ENCODE results near the gene PRR14. TPM values are rescaled to one million over a fixed set of nuclear protein-coding genes. Genes with fewer than 3 reads are reported as not detected.

Gene PRR14
- polyA plus RNA-seq, 1 of the 3 experiments (the other 2 are of a cell fraction), result 13.5 TPM

- ChIA-PET POLR2A (interaction anchor here (0.6 to 2.0 kb wide), 5 partner anchors 8 to 50 kb away, joined by 3 to 8 read pairs (median 3); partner anchors contain the start of genes FBRS and PHKG2), CTCF (interaction anchor here (0.8 to 2.8 kb wide), 5 partner anchors 38 to 268 kb away, joined by 3 to 18 read pairs (median 4); partner anchors contain the start of genes DCTPP1, FBRS and PRR14)
- no peaks in the 10 kb centered on the region for H3F3A ChIP-seq (replicated peaks; ENCODE audit: insufficient read depth)
- 1% methylated on average over 43 of the region's 76 CpGs for WGBS (ENCODE audit: low lambda C conversion rate)
- H3K4me2 ChIP-seq, result peak overlapping the region; percentile 75
- H3K9ac ChIP-seq, result peak overlapping the region; percentile 100
- H3K27ac ChIP-seq (ENCODE audit: low read depth in 2 of 2, low read length in 1 of 2), result peak overlapping the region; percentile 99 to 100
- H4K20me1 ChIP-seq (ENCODE audit: insufficient read depth), result peaks cover 12% of the 10 kb centered on the region
- DNase-seq, result peak; percentile 99
- no peaks in the 10 kb centered on the region for H3K9me3 ChIP-seq
- no peaks in the 10 kb centered on the region for H3K9me2 ChIP-seq
- peaks cover 42% of the 10 kb centered on the region for H3K79me2 ChIP-seq (ENCODE audit: insufficient read depth)
- TF ChIP-seq JUND (IDR thresholded peaks at IDR 0.05) (no peak), REST (IDR thresholded peaks at IDR 0.05; ENCODE audit: low read depth, low read length) (peak; percentile 10; the same call in 1 of the 2 replicates), RXRA (IDR thresholded peaks at IDR 0.05; ENCODE audit: borderline replicate concordance, low read depth) (no peak), MXI1 (IDR thresholded peaks at IDR 0.05; ENCODE audit: low read depth, low read length) (peak; percentile 40; the same call in 1 of the 2 replicates), FOSL2 (IDR thresholded peaks at IDR 0.05; ENCODE audit: borderline replicate concordance, low read depth) (no peak), EP300 (IDR thresholded peaks at IDR 0.05; ENCODE audit: borderline replicate concordance in 1 of 2, low read depth in 1 of 2, low read length in 1 of 2) (0 out of 4 replicates have a peak, but pooled peaks of 1 of the 2 experiments have one; percentile 8), SIN3A (IDR thresholded peaks at IDR 0.05; ENCODE audit: borderline replicate concordance, low read depth, low read length) (peak; percentile 94), NRF1 (IDR thresholded peaks at IDR 0.05; ENCODE audit: low read depth, low read length) (peak; percentile 74), TEAD4 (IDR thresholded peaks at IDR 0.05; ENCODE audit: borderline replicate concordance, insufficient read depth) (peak; percentile 50; the same call in 1 of the 2 replicates), USF1 (IDR thresholded peaks at IDR 0.05; ENCODE audit: borderline replicate concordance, low read depth) (no peak), GABPA (IDR thresholded peaks at IDR 0.05; ENCODE audit: low read depth) (peak; percentile 15; the same call in 1 of the 2 replicates), ELF1 (IDR thresholded peaks at IDR 0.05) (peak; percentile 43; the same call in 1 of the 2 replicates), MAX (IDR thresholded peaks at IDR 0.05; ENCODE audit: low read depth) (peak; percentile 27), YY1 (IDR thresholded peaks at IDR 0.05; ENCODE audit: low read depth) (peak; percentile 97), SMC3 (IDR thresholded peaks at IDR 0.05; ENCODE audit: low read depth, low read length) (no peak), POLR2AphosphoS5 (IDR thresholded peaks at IDR 0.05; ENCODE audit: low read depth, low read length) (peak; percentile 89), EZH2phosphoT487 (IDR thresholded peaks at IDR 0.05; ENCODE audit: borderline replicate concordance, low read depth) (no peak), TAF1 (IDR thresholded peaks at IDR 0.05; ENCODE audit: borderline replicate concordance, low read depth, low read length) (peak; percentile 85)
- no peaks in the 10 kb centered on the region for H3K27me3 ChIP-seq (ENCODE audit: insufficient read depth)
- H3K4me1 ChIP-seq (ENCODE audit: control insufficient read depth in 1 of 2, insufficient read depth in 2 of 2, low read depth in 1 of 2, low read length in 1 of 2), result peaks cover 12 to 15% of the 10 kb centered on the region in 2 experiments
- peak overlapping the region; percentile 84; the same call in 1 of the 2 replicates for H2AFZ ChIP-seq (ENCODE audit: low read depth)
- H3K4me3 ChIP-seq (ENCODE audit: low read depth in 2 of 2, low read length in 1 of 2), result peak overlapping the region; percentile 78
- peaks cover 16 to 29% of the 10 kb centered on the region in 2 experiments for H3K36me3 ChIP-seq (replicated peaks in 1 of 2; ENCODE audit: control insufficient read depth in 1 of 2, insufficient read depth in 2 of 2, low read length in 1 of 2)
Observed at GRCh38 chr16:30698139-30698815, 47.5 kb downstream of the PRR14 start.

Data from SK-N-SH (cell line).